Suprapubic skin (tissue), 3 donors: ENCODE data around the gene UTP25.

Source experiments
- CTCF ChIP-seq, 2 donors: fragments of 200-600 bp in 1 of 2; fragments of 450-650 bp in 1 of 2; sonication (generic) in 1 of 2; IDR thresholded peaks; one replicate each; pipeline ENCODE4 v1.5.1; 2016 to 2019; ENCODE audit warnings: antibody characterized with exemption in 2 of 2, mild to moderate bottlenecking in 1 of 2, moderate library complexity in 1 of 2
- POLR2A ChIP-seq, 2 donors: fragments of 450-650 bp; IDR thresholded peaks; one replicate each; pipeline ENCODE4 v1.6.1; 2017; ENCODE audit warnings: antibody characterized with exemption in 2 of 2, mild to moderate bottlenecking in 2 of 2, moderate library complexity in 2 of 2

- TF ChIP-seq CTCF (IDR thresholded peaks at IDR 0.05) (no peak), POLR2A (IDR thresholded peaks at IDR 0.05) (no peak)
Measured at GRCh38 chr1:209789245-209789644, 38.5 kb upstream of the UTP25 start.
